Activated CD4-positive, alpha-beta T cell treated with anti-CD3 and anti-CD28 coated beads for 48 hours (primary cell): ENCODE data around the gene EML6.

Experiments used
- DNase-seq: peaks from one replicate; pipeline ENCODE4 v3.0.0-alpha.2; 2020

Gene EML6

GRCh38 chr2:54954158-54954557, 230.7 kb downstream of the EML6 start:
- DNase-seq = no peak

DNA sequence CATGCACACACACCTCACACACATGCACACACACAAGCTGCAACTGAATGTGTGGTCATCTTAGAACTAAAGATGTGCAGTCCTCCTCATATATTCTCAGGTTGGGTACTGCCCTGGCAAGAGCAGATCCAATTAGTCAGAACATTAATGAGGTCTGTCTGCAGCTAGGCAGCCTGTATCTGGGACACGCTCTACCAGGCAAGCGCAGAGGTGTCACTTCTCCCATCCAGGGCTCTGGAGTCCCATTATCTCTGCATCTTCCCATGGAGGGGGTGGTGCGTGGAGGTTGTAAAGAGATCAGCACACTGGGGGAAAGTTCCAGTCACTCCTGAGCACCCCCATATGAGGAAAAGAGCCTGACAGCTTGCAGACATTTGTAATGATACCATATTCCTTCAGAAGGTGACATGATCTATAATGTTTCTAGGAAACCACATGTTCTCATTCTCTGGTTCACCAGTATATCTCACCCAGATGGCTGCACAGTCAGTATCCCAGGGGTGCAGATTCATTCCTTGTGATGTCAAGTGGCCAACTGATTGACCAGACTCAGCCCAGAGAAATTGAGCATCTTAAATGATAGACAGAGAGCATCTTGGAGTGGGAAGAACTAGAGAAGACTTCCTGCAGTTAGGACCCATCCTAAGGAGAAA, 231.4 kb downstream of the EML6 start:
- no peak for DNase-seq

DNA sequence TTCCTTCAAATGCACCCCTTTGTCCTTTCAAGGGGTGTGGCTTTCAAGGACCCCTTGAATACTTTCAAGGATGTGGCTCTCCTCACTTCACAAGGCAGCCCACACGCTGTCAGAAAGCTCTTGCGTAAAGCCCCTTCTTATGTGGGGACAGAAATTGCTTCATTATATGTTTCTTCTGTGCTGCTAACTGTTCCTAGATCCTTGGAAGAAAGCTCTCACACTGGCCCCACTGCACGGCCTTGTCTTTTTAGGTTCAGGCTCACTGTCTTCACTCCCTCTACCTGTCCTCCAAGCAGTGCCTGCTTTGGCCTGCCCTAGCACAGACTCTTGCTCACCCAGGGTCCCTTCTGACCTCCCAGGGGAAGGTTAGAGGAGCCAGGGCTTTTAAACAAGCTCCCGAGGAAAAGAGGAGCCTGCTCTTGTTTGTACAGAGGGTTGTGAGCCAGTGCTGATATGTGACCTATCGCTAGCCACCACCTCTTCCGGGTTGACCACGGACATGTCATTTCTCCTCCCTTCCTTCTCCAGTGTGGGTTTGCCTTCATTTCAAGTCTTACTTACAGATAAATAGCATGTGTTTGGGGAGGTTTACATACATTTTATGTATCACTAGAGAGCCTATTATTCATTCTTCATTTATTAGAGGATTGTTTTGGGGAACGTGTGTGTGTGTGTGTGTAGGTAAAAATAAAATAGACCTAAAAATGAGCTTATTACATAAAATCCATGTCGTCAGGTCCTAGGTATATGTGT, 232.1 kb downstream of the EML6 start:
- DNase-seq = no peak

DNA sequence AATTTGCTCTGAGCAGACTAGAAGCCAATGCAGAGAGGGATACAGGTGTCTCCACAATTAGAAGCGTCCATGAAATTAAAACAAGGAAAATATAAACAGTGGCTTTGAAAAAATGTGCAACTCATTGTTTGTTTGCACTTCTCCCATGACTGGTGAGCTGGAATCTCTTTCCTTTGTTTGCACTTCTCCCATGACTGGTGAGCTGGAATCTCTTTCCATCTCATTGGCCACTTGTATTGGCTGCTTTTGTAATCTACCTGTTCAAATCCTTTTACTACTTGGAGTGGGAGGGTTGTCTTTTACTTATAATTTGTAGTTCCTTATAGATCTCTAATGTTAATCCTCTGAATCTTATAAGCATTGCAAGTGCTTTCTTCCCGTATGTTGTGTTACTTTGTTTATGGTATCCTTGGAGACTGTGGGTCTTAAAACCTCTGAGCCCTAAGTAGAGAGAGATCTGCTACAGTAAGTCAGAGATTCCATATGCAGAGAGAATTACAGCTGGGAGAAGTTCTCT, 232.7 kb downstream of the EML6 start:
- DNase-seq = no peak

GRCh38 chr2:54957321-54957999, 234.0 kb downstream of the EML6 start:
- no peak for DNase-seq

DNA sequence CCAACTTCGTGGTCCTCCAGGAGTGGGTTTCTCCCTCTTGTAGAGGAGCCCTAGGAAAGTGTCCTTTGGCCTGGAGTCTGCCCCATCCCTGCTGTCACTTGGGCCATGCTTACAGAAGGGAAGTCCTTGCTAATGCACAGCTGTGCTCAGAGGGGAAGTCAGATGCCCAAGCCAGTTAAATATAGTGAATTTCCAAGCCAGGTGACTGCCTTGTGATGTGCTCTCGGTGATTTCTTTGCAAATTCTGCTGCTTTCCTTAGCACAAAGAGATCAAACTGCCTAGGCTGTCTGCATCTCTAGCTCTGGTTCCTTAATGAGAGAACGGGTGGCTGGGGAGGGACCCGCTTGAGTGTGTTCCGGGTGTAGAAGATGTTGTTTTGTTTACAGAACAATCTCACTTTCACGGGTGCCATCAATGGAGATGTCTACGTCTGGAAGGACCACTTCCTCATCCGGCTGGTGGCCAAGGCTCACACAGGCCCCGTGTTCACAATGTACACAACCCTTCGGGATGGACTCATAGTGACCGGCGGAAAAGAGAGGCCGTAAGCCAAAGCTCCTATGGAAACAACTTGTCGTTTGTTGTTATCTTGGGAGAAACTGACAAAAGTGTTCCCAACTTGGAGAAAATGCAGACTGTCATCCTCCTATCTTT, 235.4 kb downstream of the EML6 start:
- no peak for DNase-seq

- no peak for DNase-seq
Measured at GRCh38 chr2:54960164-54960563, 236.7 kb downstream of the EML6 start.

DNA sequence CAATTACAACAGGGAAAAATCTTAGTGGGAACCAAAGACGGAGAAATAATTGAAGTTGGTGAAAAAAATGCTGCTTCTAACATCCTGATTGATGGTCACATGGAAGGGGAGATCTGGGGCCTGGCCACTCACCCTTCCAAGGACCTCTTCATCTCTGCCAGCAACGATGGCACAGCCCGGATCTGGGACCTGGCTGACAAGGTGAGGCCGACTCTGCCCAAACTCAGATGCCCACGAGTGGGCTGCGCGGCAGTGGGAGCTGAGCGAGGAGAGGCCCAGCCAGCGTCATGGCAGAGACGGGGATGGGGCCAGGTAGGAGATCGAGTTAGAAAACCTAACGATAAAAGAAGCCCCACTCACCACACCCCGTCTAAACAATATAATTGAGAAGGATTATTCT, 239.0 kb downstream of the EML6 start:
- no peak for DNase-seq

GRCh38 chr2:54962935-54963440, 239.5 kb downstream of the EML6 start:
- DNase-seq = no peak

DNA sequence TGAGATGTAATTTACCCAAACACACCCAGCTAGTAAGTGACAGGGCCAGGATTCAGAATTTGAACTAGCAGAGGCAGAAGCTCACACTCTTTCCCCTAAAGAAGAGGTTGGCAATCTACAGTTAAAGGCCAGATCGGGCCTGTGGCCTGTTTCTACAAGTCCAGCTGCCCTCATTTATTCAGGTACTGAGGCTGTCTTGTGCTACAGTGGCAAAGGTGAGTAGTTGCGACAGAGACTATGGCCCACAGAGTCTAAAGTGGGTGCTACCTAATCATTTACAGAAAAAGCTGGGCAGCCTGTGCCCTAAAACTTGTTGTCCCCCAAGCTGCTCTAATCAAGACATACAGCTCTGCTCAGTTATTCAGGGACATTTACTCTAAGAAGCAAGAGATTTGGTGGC, 240.0 kb downstream of the EML6 start:
- no peak for DNase-seq

DNA sequence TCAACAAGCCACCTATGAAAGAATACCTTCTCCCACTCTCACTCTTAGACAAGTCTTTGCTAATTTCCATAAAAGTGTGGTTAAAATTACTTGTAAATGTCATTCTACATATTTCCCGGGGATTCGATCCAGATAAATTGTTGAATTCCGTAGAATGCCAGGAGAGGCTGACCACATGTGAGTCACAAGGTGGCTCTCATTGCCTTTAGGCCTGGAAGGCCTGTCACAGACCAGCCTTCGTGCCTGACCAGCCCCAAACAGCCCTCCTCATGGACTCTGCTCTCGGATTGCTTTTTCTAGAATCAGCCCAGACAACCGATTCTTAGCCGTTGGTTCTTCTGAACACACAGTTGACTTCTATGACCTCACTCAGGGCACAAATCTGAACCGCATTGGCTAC, 240.8 kb downstream of the EML6 start:
- DNase-seq = no peak

DNA sequence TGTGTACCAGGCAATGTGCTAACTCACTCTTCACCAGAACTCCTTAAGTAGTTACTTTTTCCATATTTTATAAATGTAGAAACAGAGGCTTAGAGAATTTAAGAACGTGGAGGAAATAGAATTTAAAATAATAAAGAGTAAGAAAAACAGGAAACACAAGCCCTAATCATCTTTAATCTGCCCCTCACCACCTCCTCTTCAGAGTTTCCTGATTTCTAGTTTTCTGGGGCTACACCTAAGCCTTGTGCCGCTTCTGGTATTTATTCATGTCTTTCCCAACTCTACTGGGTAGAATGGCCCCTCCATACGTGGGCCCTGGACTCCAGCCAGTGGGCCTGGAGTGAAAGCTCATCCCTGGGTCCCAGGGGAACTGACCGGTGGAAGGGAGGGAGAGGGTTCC, 241.4 kb downstream of the EML6 start:
- no peak for DNase-seq

DNA sequence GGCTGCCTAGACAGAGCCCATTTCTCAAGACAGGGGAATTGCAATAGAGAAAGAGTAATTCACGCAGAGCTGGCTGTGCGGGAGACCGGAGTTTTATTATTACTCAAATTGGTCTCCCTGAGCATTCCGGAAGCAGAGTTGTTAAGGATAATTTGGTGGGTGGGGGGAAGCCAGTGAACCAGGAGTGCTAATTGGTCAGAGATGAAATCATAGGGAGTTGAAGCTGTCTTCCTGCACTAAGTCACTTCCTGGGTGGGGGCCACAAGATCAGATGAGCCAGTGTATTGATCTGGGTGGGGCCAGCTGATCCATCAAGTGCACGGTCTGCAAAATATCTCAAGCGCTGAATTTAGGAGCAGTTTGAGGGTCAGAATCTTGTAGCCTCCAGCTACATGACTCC, 242.0 kb downstream of the EML6 start:
- no peak for DNase-seq

DNA sequence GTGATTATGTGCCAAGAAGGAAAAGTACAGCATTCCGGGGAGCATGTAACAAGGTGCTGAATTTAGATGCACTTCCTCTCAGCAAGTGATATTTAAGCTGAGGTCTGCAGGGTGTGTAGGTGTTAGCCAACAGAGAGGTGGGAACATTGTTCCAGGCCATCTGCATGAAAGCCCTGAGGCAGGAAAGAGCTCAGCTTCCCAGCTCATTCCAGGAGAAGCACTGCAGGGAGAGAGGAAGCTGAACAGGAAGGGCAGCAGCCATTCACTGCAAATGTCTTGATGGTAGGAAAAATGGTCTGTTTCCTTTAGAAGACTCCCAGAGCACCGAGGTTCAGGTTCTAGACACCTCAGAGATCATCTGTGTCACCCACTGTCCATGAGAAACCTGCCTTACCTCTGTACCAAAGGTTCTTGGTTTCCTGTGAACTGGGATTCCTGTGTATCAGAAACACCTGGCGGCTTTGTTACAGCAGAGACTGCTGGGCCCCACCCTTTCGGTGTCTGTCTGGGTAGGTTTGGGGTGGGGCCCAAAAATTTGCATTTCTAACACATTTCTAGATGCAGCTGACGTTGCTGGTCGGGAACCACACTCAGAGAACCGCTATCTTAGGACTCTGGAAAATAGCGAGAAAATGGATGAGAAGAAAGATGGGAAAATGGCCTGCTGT, 242.8 kb downstream of the EML6 start:
- DNase-seq = no peak

DNA sequence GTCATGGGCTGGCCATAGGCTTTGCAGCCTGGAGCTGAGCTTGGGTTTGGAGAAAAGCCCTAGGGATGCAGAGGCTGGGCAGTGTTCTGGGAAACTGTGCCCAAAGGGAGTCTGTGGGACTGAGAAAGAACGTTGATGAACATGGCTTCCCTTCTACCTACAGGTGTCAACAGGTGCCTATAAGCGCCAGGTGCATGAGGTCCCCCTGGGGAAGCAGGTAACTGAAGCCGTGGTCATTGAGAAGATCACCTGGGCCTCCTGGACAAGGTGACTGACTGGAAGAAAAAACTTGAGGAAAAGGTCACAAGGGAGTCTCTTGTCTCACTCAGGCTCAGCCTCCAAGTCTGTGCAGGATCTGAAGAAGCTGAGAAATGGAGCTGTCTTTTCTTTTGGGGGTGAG, 243.4 kb downstream of the EML6 start:
- no peak for DNase-seq

DNA sequence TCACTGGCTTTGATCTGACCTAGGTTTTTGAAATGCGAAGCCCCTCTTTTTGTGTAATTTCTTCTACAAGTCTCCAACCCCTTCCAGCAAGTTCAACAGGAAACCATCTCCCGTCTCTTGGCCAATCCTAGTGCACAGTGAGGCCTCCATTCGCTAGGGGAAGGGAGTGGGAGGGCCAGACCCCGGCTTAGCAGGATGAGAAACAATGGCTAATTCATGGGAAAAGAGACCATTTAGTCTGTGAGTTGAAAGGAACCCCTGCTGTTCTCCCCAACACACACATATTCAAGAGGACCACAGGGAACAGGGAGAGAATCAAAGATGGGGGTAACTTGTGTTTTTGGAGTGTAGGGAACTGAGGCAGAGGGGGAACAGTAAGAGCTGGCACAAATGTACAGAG, 243.8 kb downstream of the EML6 start:
- DNase-seq = no peak

DNA sequence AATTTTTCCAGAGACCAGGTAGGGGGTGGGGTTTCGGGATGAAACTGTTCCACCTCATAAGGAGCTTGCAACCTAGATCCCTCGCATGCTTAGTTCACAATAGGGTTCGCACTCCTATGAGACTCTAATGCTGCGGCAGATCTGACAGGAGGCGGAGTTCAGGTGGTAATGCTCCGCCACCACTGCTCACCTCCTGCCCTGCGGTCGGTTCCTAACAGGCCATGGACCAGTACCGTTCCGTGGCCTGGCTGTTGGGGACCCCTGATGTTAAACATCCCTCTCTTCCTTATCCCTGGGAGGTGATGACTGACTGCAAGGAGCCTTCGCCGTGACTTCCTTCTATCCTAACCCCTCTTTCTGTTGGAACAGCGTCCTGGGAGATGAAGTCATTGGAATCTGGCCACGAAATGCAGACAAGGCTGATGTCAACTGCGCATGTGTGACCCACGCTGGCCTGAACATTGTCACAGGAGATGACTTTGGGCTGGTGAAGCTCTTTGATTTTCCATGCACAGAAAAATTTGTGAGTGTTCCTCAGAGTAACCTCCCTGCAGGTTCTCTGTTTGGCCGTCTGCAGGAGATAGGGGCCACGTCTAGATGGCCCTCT, 244.4 kb downstream of the EML6 start:
- no peak for DNase-seq

GRCh38 chr2:54968561-54969218, 245.2 kb downstream of the EML6 start:
- DNase-seq = no peak

GRCh38 chr2:54969295-54969939, 246.0 kb downstream of the EML6 start:
- no peak for DNase-seq

- no peak for DNase-seq
Measured at GRCh38 chr2:54969940-54970338, 246.5 kb downstream of the EML6 start.

GRCh38 chr2:54975175-54975574, 251.7 kb downstream of the EML6 start:
- DNase-seq = no peak
